A673 (cell line): ENCODE data around the gene TEX51.

ENCODE experiments used
- EZH2 ChIP-seq: fragments of 200-600 bp; sonication (generic); IDR thresholded peaks from 2 replicates; pipeline ENCODE4 v1.6.1; 2017; ENCODE audit warnings: borderline replicate concordance, low read depth, mild to moderate bottlenecking, mixed read lengths, antibody characterized with exemption, low read length; ENCODE audit not compliant: poor library complexity, severe bottlenecking
- TF ChIP-seq, protein P1 (sequence below): fragments of 300-800, 200-600 bp; sonication (generic); conservative IDR thresholded peaks from 2 replicates; pipeline ENCODE4 v1.5.1; 2017; ENCODE audit warnings: low read depth, mild to moderate bottlenecking, antibody characterized with exemption, low read length, moderate library complexity, mixed read lengths

DNA sequence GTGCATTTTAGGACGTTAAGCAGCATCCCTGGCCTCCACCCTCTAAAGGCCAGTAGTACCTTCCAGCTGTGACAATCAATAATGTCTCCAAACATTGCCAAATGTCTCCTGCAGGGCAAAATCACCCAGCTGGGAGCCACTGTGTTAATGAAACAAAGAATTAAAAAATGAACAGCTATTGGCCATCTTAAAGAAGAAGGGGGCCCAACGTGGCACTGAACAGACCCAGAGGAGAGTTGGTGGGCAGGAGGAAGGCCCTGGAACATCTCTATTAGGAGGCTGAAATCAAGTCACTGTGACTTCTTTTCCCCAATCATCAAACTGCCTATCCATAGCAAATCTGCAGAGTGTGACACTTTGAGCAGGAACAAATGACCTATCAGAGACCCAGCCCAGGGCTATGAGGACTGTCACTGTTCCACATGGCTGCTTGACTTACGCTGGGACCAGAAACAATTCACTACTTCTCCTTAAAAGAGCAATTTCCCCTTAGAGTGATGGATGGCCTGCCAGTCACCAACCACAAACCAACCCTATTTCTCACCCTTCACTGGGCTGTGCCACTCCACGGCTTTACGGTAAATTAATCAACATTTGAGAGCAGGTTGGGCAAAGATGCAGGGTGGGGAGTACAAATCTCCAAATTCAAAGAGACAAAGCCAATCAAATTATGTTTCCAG, 35.2 kb upstream of the TEX51 start:
- TF ChIP-seq, protein P1, sequence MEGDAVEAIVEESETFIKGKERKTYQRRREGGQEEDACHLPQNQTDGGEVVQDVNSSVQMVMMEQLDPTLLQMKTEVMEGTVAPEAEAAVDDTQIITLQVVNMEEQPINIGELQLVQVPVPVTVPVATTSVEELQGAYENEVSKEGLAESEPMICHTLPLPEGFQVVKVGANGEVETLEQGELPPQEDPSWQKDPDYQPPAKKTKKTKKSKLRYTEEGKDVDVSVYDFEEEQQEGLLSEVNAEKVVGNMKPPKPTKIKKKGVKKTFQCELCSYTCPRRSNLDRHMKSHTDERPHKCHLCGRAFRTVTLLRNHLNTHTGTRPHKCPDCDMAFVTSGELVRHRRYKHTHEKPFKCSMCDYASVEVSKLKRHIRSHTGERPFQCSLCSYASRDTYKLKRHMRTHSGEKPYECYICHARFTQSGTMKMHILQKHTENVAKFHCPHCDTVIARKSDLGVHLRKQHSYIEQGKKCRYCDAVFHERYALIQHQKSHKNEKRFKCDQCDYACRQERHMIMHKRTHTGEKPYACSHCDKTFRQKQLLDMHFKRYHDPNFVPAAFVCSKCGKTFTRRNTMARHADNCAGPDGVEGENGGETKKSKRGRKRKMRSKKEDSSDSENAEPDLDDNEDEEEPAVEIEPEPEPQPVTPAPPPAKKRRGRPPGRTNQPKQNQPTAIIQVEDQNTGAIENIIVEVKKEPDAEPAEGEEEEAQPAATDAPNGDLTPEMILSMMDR, result no peak
- TF ChIP-seq EZH2, result no peak
